HCT116 (cell line): ENCODE measurements around the gene C20orf204. TPM values are rescaled to one million over a fixed set of nuclear protein-coding genes. Genes with fewer than 3 reads are reported as not detected.
A peak's percentile ranks its signal among the peaks of the same experiment; 100 is the strongest.

Source experiments
- ATAC-seq: fragments of 200-7000 bp; cut with Tn5 transposase; 2 replicates; pipeline ENCODE4 v1.9.1; 2020; ENCODE audit warnings: mild to moderate bottlenecking, moderate library complexity
- BruUV-seq: library from RNA; stranded (reverse); fragments of 400-500 nt; replicated peaks from 2 replicates; lab custom pipeline; 2021; lab: Mats Ljungman, UMichigan
- CTCF ChIA-PET: fragments of 300-600 bp; sonication (Branson Sonifier 250); formaldehyde crosslinking; loops from one replicate; lab custom pipeline; 2021; ENCODE audit warnings: antibody characterized with exemption; lab: Charles Lee
- POLR2A ChIA-PET: fragments of 300-600, 350-600 bp; sonication (Branson Sonifier 250); formaldehyde crosslinking; loops from one replicate; lab custom pipeline; 2021; ENCODE audit warnings: antibody characterized with exemption; lab: Charles Lee
- RAD21 ChIA-PET, 2 experiments: fragments of 300-600 bp; sonication (Branson Sonifier 250); formaldehyde crosslinking; loops; one replicate each; lab custom pipeline; 2023; ENCODE audit warnings: low total read pairs in 2 of 2; ENCODE audit not compliant: uncharacterized antibody in 2 of 2, unreplicated experiment in 2 of 2, low non-redundant PET in 1 of 2; lab: Charles Lee
- DNase-seq: peaks from one replicate; pipeline ENCODE4 v3.0.0-alpha.2; 2010; ENCODE audit warnings: low read depth, low spot score
- H2AFZ ChIP-seq: fragments of 200-600 bp; shearing (Covaris generic), sonication (generic); 2 replicates; pipeline ENCODE4 v1.6.1; 2017; ENCODE audit warnings: low read depth, mixed run types, mixed read lengths, antibody characterized with exemption, low read length; ENCODE audit not compliant: poor library complexity, severe bottlenecking
- H3K27ac ChIP-seq: 2 replicates; pipeline ENCODE4 v1.5.1; 2012; ENCODE audit warnings: low read depth, low read length
- H3K27me3 ChIP-seq: fragments of 200-600 bp; sonication (generic); 2 replicates; pipeline ENCODE4 v1.6.1; 2016; ENCODE audit warnings: mixed run types, low read length, mixed read lengths; ENCODE audit not compliant: insufficient read depth
- H3K36me3 ChIP-seq, 2 experiments: fragments of 200-500 bp in 1 of 2; fragments of 200-600 bp in 1 of 2; sonication (Bioruptor generic) in 1 of 2; sonication (generic) in 1 of 2; 2 replicates each; pipeline versions ENCODE4 v1.5.1 to v1.6.1; 2014 to 2016; ENCODE audit warnings: low read length in 2 of 2, inconsistent platforms in 1 of 2, mixed read lengths in 1 of 2, mixed run types in 1 of 2; ENCODE audit not compliant: insufficient read depth in 2 of 2, control insufficient read depth in 1 of 2
- H3K4me1 ChIP-seq, 2 experiments: fragments of 200-600 bp in 1 of 2; sonication (generic) in 1 of 2; 2 replicates each; pipeline versions ENCODE4 v1.5.1 to v1.6.1; 2012 to 2017; ENCODE audit warnings: low read length in 2 of 2, inconsistent platforms in 1 of 2, mild to moderate bottlenecking in 1 of 2, mixed read lengths in 1 of 2, mixed run types in 1 of 2, moderate library complexity in 1 of 2; ENCODE audit not compliant: insufficient read depth in 2 of 2, control insufficient read depth in 1 of 2
- H3K4me2 ChIP-seq: fragments of 200-600 bp; sonication (generic); 2 replicates; pipeline ENCODE4 v1.6.1; 2017; ENCODE audit warnings: mixed run types, low read length, mixed read lengths
- H3K4me3 ChIP-seq, 2 experiments: fragments of 200-600 bp in 1 of 2; sonication (generic) in 1 of 2; replicated peaks in 1 of 2; 2 replicates each; pipeline ENCODE4 v1.5.1; 2011 to 2016; ENCODE audit warnings: low read length in 2 of 2, control low read depth in 1 of 2, low read depth in 1 of 2, mild to moderate bottlenecking in 1 of 2, mixed read lengths in 1 of 2, mixed run types in 1 of 2
- H3K79me2 ChIP-seq: fragments of 200-600 bp; sonication (generic); 2 replicates; pipeline ENCODE4 v1.6.1; 2017; ENCODE audit warnings: mild to moderate bottlenecking, mixed run types, low read length, moderate library complexity, mixed read lengths; ENCODE audit not compliant: insufficient read depth
- H3K9ac ChIP-seq: fragments of 200-600 bp; sonication (generic); 2 replicates; pipeline ENCODE4 v1.6.1; 2016; ENCODE audit warnings: low read length, mixed read lengths
- H3K9me2 ChIP-seq: fragments of 200-600 bp; sonication (generic), shearing (Covaris generic); 2 replicates; pipeline ENCODE4 v1.6.1; 2017; ENCODE audit warnings: mixed run types, mild to moderate bottlenecking, moderate library complexity; ENCODE audit not compliant: insufficient read depth
- H3K9me3 ChIP-seq, 2 experiments: fragments of 200-500 bp in 1 of 2; fragments of 200-600 bp in 1 of 2; sonication (Bioruptor generic) in 1 of 2; sonication (generic) in 1 of 2; 2 replicates each; pipeline ENCODE4 v1.6.1; 2014 to 2017; ENCODE audit warnings: low read length in 2 of 2, mixed read lengths in 2 of 2, inconsistent platforms in 1 of 2, low read depth in 1 of 2, mild to moderate bottlenecking in 1 of 2, mixed run types in 1 of 2, moderate library complexity in 1 of 2; ENCODE audit not compliant: control insufficient read depth in 1 of 2, insufficient read depth in 1 of 2
- H4K20me1 ChIP-seq: fragments of 200-600 bp; sonication (generic), shearing (Covaris generic); 2 replicates; pipeline ENCODE4 v1.6.1; 2017; ENCODE audit warnings: mixed run types, mild to moderate bottlenecking, moderate library complexity; ENCODE audit not compliant: insufficient read depth
- ATF3 ChIP-seq: IDR thresholded peaks from 2 replicates; pipeline ENCODE4 v1.6.1; 2012
- CBX3 ChIP-seq: IDR thresholded peaks from 2 replicates; pipeline ENCODE4 v1.6.1; 2012; ENCODE audit warnings: low read depth
- CEBPB ChIP-seq: IDR thresholded peaks from 2 replicates; pipeline ENCODE4 v1.6.1; 2012; ENCODE audit warnings: low read depth
- EGR1 ChIP-seq: IDR thresholded peaks from 2 replicates; pipeline ENCODE4 v1.6.1; 2012; ENCODE audit warnings: low read depth
- ELF1 ChIP-seq: IDR thresholded peaks from 2 replicates; pipeline ENCODE4 v1.6.1; 2012; ENCODE audit warnings: low read depth, borderline replicate concordance
- JUND ChIP-seq: IDR thresholded peaks from 2 replicates; pipeline ENCODE4 v1.6.1; 2012
- MAX ChIP-seq: IDR thresholded peaks from 2 replicates; pipeline ENCODE4 v1.6.1; 2012
- POLR2A ChIP-seq: IDR thresholded peaks from 2 replicates; pipeline ENCODE4 v1.7.0; 2011; ENCODE audit warnings: borderline replicate concordance; ENCODE audit not compliant: insufficient read depth, insufficient read length; ENCODE audit errors: extremely low read depth
- RAD21 ChIP-seq: IDR thresholded peaks from 2 replicates; pipeline ENCODE4 v1.6.1; 2012; ENCODE audit warnings: low read depth, mild to moderate bottlenecking
- SIN3A ChIP-seq: IDR thresholded peaks from 2 replicates; pipeline ENCODE4 v1.6.1; 2012; ENCODE audit warnings: low read depth
- SP1 ChIP-seq: IDR thresholded peaks from 2 replicates; pipeline ENCODE4 v1.6.1; 2012; ENCODE audit warnings: low read depth
- TCF7L2 ChIP-seq: IDR thresholded peaks from 2 replicates; pipeline ENCODE4 v1.7.0; 2011; ENCODE audit warnings: borderline replicate concordance, inconsistent platforms; ENCODE audit not compliant: insufficient read depth, insufficient read length; ENCODE audit errors: extremely low read depth
- YY1 ChIP-seq: IDR thresholded peaks from 2 replicates; pipeline ENCODE4 v1.6.1; 2011; ENCODE audit warnings: low read length, low read depth, moderate library complexity, mild to moderate bottlenecking; ENCODE audit not compliant: insufficient replicate concordance; ENCODE audit errors: extremely low read depth
- ZBTB33 ChIP-seq: IDR thresholded peaks from 2 replicates; pipeline ENCODE4 v1.6.1; 2011; ENCODE audit warnings: mild to moderate bottlenecking, low read length, moderate library complexity; ENCODE audit not compliant: insufficient replicate concordance; ENCODE audit errors: extremely low read depth
- ZFX ChIP-seq: fragments of 450-650 bp; IDR thresholded peaks from 2 replicates; pipeline ENCODE4 v1.6.1; 2017
- intact Hi-C: fragments of 100-400 bp; cut with micrococcal nuclease; formaldehyde crosslinking; loops from 2 replicates; pipeline ENCODE4 v1.10.0; 2022
- total RNA-seq: library from RNA; stranded (reverse); gene quantifications from one replicate; pipeline ENCODE4 v1.2.1, GENCODE V29; 2021; ENCODE audit not compliant: unreplicated experiment

C20orf204 gene
- total RNA-seq, 1 experiment from 2014 or later, result 2.5 TPM

GRCh38 chr20:64049878-64050260 is 13.9 kb downstream of the C20orf204 start (continued):
- TF ChIP-seq ZBTB33 (no peak), SP1 (no peak), EGR1 (no peak), CBX3 (no peak), ATF3 (no peak), SIN3A (no peak), TCF7L2 (no peak), MAX (no peak)

GRCh38 chr20:64050261-64051032 is 14.5 kb downstream of the C20orf204 start:
- Histone ChIP-seq H3K4me3 (peak overlapping the region in 1 of 2 experiments; percentile 56; a peak in 1 of 4 replicates), H4K20me1 (no peaks in the 10 kb centered on the region), H3K27me3 (no peaks in the 10 kb centered on the region), H3K36me3 (no peaks in the 10 kb centered on the region), H3K4me2 (peak overlapping the region; percentile 80), H3K79me2 (no peaks in the 10 kb centered on the region), H3K27ac (peak overlapping the region; percentile 23; the same call in 1 of the 2 replicates), H3K4me1 (peaks cover 22 to 38% of the 10 kb centered on the region in 2 experiments), H3K9me3 (no peaks in the 10 kb centered on the region), H2AFZ (no peak overlapping the region), H3K9ac (peak overlapping the region; percentile 51; the same call in 1 of the 2 replicates), H3K9me2 (no peaks in the 10 kb centered on the region)
- TF ChIP-seq RAD21 (no peak), CBX3 (no peak), CEBPB (no peak), TCF7L2 (no peak), JUND (no peak), ELF1 (no peak), POLR2A (no peak), ZFX (no peak), YY1 (no peak), SP1 (no peak), EGR1 (no peak)
- ChIA-PET POLR2A (no interaction called here), RAD21 (no interaction called here), CTCF (interaction anchor here (0.8 to 1.0 kb wide), 2 partner anchors 11 to 12 kb away, joined by 3 read pairs; no protein-coding TSS in a partner anchor)
- BruUV-seq, result no TSS peak
- intact Hi-C loops, result loop anchor here (10.0 kb wide), 1 partner anchor 346 kb away; the partner anchor contains the start of genes ARFRP1 and ZGPAT
- ATAC-seq, result no peak
- no peak for DNase-seq
